GM18505 (cell line): ENCODE results near the gene PRKN.

Experiments
- ATAC-seq: cut with Tn5 transposase; IDR thresholded peaks from one replicate; pipeline ENCODE4 v1.9.1; 2021; ENCODE audit not compliant: unreplicated experiment
- POLR2A ChIP-seq: IDR thresholded peaks from 4 replicates; pipeline ENCODE4 v1.6.1; 2011; ENCODE audit warnings: borderline replicate concordance; ENCODE audit not compliant: insufficient read depth, insufficient read length; ENCODE audit errors: extremely low read depth

The PRKN gene

GRCh38 chr6:161660666-161661571 is 1066.6 kb downstream of the PRKN start:
- no peak for TF ChIP-seq POLR2A
- no peak for ATAC-seq

- ATAC-seq, result no peak
- TF ChIP-seq POLR2A, result no peak
Observed at GRCh38 chr6:161658211-161658610, 1069.4 kb downstream of the PRKN start.

- TF ChIP-seq POLR2A, result no peak
- no peak for ATAC-seq
Observed at GRCh38 chr6:161654209-161654608, 1073.4 kb downstream of the PRKN start.

DNA sequence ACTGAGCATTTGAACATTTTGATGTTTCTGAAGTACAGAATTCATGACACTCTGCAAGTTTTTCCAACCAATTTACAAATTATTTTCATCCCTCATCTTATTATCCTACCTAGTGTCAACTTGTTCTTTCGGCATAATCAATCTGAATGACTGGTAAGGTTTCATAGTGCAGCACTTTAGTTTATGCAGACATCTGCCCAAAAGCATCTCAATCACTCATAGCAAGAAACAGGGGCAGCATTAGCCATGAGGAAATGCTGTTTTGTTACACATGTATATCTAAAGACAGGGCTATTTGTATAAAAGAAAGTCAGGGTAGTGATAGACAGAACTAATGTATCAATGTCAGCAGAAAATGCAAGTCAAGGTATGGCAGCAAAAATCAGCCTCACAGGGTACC is 1075.6 kb downstream of the PRKN start:
- no peak for ATAC-seq
- no peak for TF ChIP-seq POLR2A

DNA sequence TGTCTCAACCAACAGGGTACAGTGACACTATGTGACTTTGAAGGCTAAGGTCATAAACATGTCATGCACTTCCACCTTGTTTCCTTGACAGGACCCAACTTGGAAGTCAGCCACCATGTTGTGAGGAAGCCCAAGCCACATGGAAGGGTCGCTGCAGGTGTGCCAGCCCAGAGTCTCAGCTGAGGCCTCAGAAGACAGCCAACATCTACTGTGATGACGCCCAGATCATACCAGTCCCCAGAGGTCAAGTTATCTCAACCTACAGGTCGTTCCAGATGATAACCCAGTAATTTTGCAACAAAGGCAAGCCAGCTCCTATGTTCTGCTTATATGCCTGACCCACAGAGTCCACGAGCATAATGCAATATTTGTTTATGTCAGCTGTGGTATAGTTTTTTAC is 1077.7 kb downstream of the PRKN start:
- ATAC-seq, result no peak
- no peak for TF ChIP-seq POLR2A

DNA sequence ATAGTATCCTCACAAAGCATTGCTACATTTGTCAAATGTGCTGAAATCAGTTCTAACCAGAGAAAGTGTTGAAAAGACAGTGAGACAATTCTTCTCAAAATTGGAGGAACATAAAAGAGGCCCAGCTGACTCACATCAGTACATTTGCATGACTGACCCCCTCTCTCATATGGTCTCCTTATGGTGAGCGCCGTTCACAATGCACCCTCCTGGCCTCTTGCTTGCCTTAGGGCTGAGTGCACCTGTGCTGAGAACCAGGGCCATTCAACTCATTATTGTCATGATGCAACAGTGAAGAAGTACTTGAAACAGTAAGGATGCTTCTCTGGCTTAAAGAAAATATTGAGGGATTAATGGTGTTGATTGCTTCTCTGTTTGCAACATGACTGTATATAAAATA is 1078.5 kb downstream of the PRKN start:
- no peak for ATAC-seq
- no peak for TF ChIP-seq POLR2A

- TF ChIP-seq POLR2A, result no peak
- ATAC-seq, result no peak
Observed at GRCh38 chr6:161647234-161647633, 1080.3 kb downstream of the PRKN start.

DNA sequence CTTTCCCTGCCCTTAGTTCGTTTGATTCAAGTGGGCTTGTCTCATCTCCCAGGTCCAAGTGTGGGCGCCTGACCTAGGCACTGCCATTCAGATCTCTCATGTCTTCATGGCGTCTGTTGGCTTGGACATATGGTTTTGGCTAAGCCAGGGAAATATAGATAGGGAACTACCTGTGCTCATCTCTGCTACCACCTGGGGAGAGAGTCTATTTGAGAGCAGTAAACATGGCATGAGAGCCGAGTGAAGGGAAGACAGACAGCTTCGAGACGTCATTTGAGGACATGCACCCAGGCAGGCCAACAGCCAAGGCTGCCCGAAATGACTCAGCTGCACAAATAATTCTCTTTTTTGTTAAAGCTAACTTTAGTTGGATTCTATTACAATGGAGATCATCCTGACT is 1083.0 kb downstream of the PRKN start:
- no peak for TF ChIP-seq POLR2A
- no peak for ATAC-seq

GRCh38 chr6:161641175-161641574 is 1086.4 kb downstream of the PRKN start:
- TF ChIP-seq POLR2A, result no peak
- ATAC-seq, result no peak

- no peak for TF ChIP-seq POLR2A
- ATAC-seq, result no peak
Observed at GRCh38 chr6:161639772-161640171, 1087.8 kb downstream of the PRKN start.

- no peak for ATAC-seq
- TF ChIP-seq POLR2A, result no peak
Observed at GRCh38 chr6:161637658-161638057, 1089.9 kb downstream of the PRKN start.

- ATAC-seq, result no peak
- TF ChIP-seq POLR2A, result no peak
Observed at GRCh38 chr6:161636882-161637430, 1090.6 kb downstream of the PRKN start.

DNA sequence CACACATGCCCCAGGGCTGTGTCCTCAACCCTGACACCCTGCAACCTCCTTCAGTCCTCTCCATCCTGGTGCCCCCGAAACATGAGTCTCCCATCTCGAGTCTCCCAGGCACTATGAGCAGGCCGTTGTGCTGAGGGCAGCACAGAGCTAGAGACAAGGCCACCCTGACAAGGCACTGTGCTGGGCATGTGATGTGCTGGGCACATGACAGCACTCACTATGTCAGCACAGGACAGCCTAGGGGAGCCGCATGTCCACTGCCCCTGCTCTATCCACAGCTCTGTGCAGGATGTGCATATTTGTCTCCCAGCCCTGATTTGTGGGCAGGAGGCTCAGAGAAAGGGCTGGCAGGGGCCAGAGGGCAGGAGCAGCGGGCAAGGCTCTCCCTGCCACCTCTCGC is 1091.6 kb downstream of the PRKN start:
- no peak for TF ChIP-seq POLR2A

DNA sequence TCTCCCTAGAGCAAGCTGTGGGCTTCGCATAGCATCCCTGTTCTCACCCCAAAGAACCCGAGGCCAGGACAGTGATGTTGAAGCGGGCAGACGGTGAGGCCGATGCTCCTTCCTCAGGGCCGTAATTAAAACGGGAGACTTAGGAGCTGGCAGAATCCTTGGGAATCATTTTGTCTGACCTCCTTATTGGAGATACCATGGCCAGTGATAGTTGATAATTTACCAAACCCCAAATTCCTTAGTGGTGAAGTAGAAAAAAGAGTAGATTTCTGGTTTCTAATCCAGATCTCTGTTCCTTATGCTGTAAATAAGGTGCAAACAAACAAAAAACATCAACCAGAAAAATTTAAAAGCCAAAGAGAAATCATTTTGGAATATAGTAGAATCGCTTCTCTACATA is 1092.7 kb downstream of the PRKN start:
- ATAC-seq, result no peak
- no peak for TF ChIP-seq POLR2A

More for the DNA sequence above, 1091.6 kb downstream of the PRKN start:
- no peak for ATAC-seq

GRCh38 chr6:161631676-161632194 is 1095.8 kb downstream of the PRKN start:
- ATAC-seq, result no peak
- TF ChIP-seq POLR2A, result no peak

- no peak for TF ChIP-seq POLR2A
- ATAC-seq, result no peak
Observed at GRCh38 chr6:161630674-161631073, 1096.9 kb downstream of the PRKN start.
